Subcutaneous adipose tissue (tissue), 4 donors: ENCODE data around the gene C16orf95. TPM values are rescaled to one million over a fixed set of nuclear protein-coding genes. Genes with fewer than 3 reads are reported as not detected.

Experiments
- CTCF ChIP-seq: fragments of 450-650 bp; IDR thresholded peaks from one replicate; pipeline ENCODE4 v1.5.1; 2016; ENCODE audit warnings: low read depth, mild to moderate bottlenecking, control low read depth, antibody characterized with exemption, moderate library complexity
- total RNA-seq, 4 donors: library from RNA; depleted of rRNA; stranded (reverse); fragments of >200 nt; gene quantifications; one replicate each; pipeline ENCODE4 v1.1.0, GENCODE V29; 2016

The C16orf95 gene
- total RNA-seq, 4 donors from 2014 or later: 1.3 to 6.2 (median 1.8) TPM

DNA sequence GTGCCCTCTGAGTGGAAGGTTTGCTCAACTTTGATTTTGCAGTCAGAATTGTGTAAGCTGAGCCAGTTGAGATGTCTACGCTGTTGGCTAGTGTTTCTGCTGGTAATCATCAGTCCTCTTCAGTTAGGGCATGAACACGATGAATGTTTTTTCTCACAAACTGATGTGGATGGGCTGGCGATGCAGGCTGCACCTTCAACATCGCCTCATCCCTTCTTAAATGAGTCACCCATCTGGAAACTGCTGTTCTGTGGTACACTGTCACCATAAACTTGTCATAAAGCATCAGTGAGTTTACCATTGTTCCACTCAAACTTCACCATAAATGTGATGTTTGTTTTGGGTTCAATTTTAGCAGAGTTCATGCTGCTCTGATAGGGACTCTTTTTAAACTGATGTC, 8.4 kb downstream of the C16orf95 start:
- no peak for TF ChIP-seq CTCF

DNA sequence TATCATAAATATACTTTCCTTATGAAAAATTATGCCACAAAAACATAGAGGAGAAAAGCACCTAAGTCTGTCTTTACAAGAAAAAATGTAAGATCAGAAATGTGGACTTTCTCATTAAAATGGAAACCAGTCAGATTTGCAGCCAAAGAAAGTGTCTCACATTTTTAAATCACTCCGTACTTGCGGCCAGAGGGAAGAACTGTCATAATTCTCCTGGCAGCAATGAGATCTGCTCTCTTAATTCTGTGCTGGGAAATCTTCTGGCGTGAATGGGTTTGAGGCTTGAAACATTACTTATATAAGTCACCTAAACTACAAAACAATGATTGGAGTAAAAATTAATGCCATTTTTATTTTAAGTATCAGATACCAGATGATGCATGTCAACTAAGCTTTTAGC, 10.7 kb downstream of the C16orf95 start:
- TF ChIP-seq CTCF: no peak

DNA sequence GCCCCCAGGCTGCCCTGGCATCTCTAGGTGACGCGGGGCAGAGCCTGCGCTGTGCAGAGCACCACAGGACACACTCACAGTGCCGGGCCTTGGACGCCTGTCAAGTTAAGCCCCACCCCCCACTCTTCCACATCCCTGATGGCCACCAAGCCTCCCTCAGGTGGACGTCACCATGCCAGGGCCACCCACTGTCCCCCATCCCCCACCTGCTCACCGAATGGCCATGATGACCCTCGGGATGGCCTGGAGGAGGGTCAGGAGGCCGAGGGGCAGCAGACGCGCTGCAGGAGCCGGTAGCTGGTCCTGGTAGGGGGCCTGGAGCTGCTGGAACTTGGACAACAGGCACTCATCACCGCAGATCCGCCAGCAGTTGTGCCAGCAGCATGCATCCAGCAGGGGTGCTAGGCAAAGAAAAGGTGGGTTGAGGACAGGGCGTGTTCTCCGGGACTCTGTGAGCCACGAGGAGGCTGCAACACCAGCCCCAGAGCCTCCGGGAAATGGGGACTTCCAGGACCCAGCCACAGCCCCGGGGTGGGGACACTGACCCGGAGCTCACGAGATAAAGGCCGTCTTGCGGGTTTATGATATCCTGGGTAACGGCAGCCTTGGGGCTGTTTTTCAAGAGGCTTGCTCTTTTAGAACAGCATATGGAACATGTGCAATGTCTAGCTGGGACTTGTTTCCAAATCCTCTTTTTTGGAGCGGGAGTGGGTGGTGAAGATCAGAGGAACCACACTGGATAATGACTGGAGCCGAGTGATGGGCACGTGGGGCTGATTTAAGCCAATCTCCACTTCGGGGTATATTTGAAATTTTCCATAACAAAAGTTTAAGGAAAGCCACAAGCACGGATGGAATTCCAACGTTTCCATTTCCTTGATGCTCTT, 11.4 kb downstream of the C16orf95 start:
- no peak for TF ChIP-seq CTCF

- TF ChIP-seq CTCF: no peak
These were observed 12.2 kb downstream of the C16orf95 start for GRCh38 chr16:87304951-87305350.

DNA sequence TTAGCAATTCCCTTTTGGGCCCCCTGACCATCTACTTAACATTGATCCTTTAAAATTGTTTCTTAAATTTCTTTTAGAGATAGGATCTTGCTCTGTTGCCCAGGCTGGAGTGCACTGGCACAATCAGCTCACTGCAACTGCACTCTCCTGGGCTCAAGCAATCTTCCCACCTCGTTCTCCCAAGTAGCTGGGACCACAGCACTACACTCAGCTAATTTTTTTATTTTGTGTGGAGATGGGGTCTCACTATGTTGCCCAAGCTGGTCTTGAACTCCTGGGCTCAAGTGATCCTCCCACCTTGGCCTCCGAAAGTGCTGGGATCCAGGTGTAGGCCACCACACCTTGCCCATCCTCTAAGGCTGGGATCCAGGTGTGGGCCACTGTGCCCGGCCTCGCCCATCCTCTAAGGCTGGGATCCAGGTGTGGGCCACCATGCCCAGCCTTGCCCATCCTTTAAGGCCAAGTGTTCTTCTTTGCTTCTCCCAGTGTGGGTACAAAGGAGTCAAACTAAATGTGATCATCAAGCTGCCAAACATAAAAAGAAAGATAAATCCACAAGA, 13.2 kb downstream of the C16orf95 start:
- no peak for TF ChIP-seq CTCF

DNA sequence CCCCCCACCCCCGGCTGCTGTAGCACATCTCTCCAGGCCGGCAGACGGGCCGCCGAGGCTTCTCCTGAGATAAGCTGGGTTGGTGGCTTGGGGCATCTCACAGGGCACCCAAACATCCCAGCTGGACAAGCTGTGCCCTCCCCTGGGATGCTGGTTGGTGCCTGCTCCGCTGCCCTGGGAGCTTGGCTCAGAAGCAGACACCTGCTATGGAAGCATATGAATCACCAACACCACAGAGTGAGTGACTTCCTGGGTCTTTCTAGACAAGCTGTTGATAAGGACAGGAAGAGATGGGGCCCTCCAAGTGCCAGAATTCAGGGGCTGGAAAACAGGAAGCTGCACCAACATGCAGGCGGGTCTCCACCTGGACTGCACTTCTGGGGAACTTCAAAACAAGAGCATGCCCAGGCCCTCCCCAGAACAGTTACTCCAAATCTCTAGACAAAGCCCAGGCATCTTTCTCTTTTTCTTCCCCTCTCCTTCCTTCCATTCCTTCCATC, 13.7 kb downstream of the C16orf95 start:
- no peak for TF ChIP-seq CTCF

DNA sequence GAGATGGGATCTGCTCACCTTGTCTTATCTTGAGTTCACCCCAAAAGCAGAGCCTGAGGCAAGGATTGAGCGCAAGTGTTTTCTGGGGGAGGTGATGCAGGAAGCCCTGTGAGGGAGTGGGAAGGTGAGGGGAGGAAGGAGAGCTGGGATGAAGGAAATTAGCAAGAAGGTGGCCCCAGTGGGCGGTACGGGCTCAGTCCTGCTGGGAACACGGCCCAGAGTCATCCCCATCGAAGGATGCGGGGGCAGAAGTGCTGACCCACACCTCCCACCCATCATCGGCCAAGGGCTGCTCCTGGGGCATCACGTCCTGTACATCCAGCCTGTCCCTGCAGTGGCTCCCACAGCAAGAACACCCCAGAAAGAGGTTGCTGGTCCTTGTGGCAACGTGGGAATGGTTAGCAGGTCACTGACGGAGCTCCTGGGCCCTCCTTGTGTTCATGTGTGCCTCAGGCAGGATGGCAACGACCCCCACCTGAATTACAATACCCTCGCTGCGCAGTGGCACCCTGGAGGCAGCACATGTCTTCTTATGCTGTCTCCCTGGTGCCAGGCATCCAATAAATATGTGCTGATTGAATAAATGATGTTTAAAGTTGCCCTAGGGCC, 18.2 kb downstream of the C16orf95 start:
- no peak for TF ChIP-seq CTCF
